Fibroblast of peridontal ligament (primary cell): ENCODE measurements around the gene NMS.

Experiments used
- DNase-seq: peaks from one replicate; pipeline ENCODE4 v3.0.0-alpha.2; 2010; ENCODE audit errors: extremely low read depth

Gene NMS

GRCh38 chr2:100484390-100484789, 14.1 kb downstream of the NMS start:
- DNase-seq, result no peak

- DNase-seq, result no peak
Measured at GRCh38 chr2:100485396-100485795, 15.1 kb downstream of the NMS start.

GRCh38 chr2:100494712-100495111, 24.4 kb downstream of the NMS start:
- DNase-seq, result no peak

GRCh38 chr2:100502782-100503181, 32.5 kb downstream of the NMS start:
- DNase-seq, result no peak

- no peak for DNase-seq
Measured at GRCh38 chr2:100504542-100504941, 34.3 kb downstream of the NMS start.

- DNase-seq, result no peak
Measured at GRCh38 chr2:100509066-100509465, 38.8 kb downstream of the NMS start.

- no peak for DNase-seq
Measured at GRCh38 chr2:100513650-100514049, 43.4 kb downstream of the NMS start.

GRCh38 chr2:100517556-100517955, 47.3 kb downstream of the NMS start:
- DNase-seq, result no peak

- no peak for DNase-seq
Measured at GRCh38 chr2:100518801-100519200, 48.5 kb downstream of the NMS start.

GRCh38 chr2:100520224-100520623, 49.9 kb downstream of the NMS start:
- DNase-seq, result no peak

- no peak for DNase-seq
Measured at GRCh38 chr2:100522430-100522829, 52.1 kb downstream of the NMS start.

- DNase-seq, result peak; percentile 22
Measured at GRCh38 chr2:100524331-100524730, 54.0 kb downstream of the NMS start.

GRCh38 chr2:100526868-100527267, 56.6 kb downstream of the NMS start:
- DNase-seq, result no peak

- no peak for DNase-seq
Measured at GRCh38 chr2:100527440-100528015, 57.2 kb downstream of the NMS start.

- no peak for DNase-seq
Measured at GRCh38 chr2:100529176-100529575, 58.9 kb downstream of the NMS start.

- DNase-seq, result no peak
Measured at GRCh38 chr2:100529900-100530299, 59.6 kb downstream of the NMS start.
